Mesangial cell (primary cell): ENCODE results near the gene MSH5. TPM values are rescaled to one million over a fixed set of nuclear protein-coding genes. Genes with fewer than 3 reads are reported as not detected.

Experiments
- total RNA-seq: library from RNA; depleted of rRNA; stranded (reverse); fragments of >200 nt; gene quantifications from 2 replicates; pipeline ENCODE4 v1.2.3, GENCODE V29; 2015

Gene MSH5
- total RNA-seq, 1 donor from 2014 or later: 9.3 TPM

Other genes starting within 250 kb of the MSH5 start
- gene MICB, start 241.9 kb upstream of the MSH5 start, total RNA-seq: 7.5 and 28.2 TPM in 2 replicates
- gene MCCD1, start 211.0 kb upstream of the MSH5 start, total RNA-seq: not detected in 2 replicates
- 416 and 449 TPM in 2 replicates for gene DDX39B, start 198.0 kb upstream of the MSH5 start, total RNA-seq
- 0.63 and 0.98 TPM in 2 replicates for gene ATP6V1G2, start 193.4 kb upstream of the MSH5 start, total RNA-seq
- 15.2 and 45.0 TPM in 2 replicates for gene NFKBIL1, start 192.4 kb upstream of the MSH5 start, total RNA-seq
- gene LTA, start 167.7 kb upstream of the MSH5 start, total RNA-seq: not detected in 2 replicates
- 1.3 and 5.7 TPM in 2 replicates for gene TNF, start 164.4 kb upstream of the MSH5 start, total RNA-seq
- 1.3 and 2.0 TPM in 2 replicates for gene LTB, start 157.6 kb upstream of the MSH5 start, total RNA-seq
- gene LST1, start 153.7 kb upstream of the MSH5 start, total RNA-seq: not detected in 2 replicates
- gene NCR3, start 147.0 kb upstream of the MSH5 start, total RNA-seq: not detected in 2 replicates
- not detected in 2 replicates for gene AIF1, start 124.8 kb upstream of the MSH5 start, total RNA-seq
- gene PRRC2A, start 119.3 kb upstream of the MSH5 start, total RNA-seq: 145 and 181 TPM in 2 replicates
- gene BAG6, start 87.3 kb upstream of the MSH5 start, total RNA-seq: 343 and 397 TPM in 2 replicates
- 2.8 and 5.2 TPM in 2 replicates for gene APOM, start 84.1 kb upstream of the MSH5 start, total RNA-seq
- gene C6orf47, start 79.2 kb upstream of the MSH5 start, total RNA-seq: 13.0 and 16.7 TPM in 2 replicates
- gene GPANK1, start 75.0 kb upstream of the MSH5 start, total RNA-seq: 10.1 and 12.8 TPM in 2 replicates
- gene CSNK2B, start 73.9 kb upstream of the MSH5 start, total RNA-seq: 302 and 333 TPM in 2 replicates
- 1.3 and 2.3 TPM in 2 replicates for gene LY6G5B, start 70.0 kb upstream of the MSH5 start, total RNA-seq
- 0.65 TPM in 1 of 2 replicates, not detected in the other for gene LY6G5C, start 58.9 kb upstream of the MSH5 start, total RNA-seq
- gene ABHD16A, start 36.7 kb upstream of the MSH5 start, total RNA-seq: 31.6 and 46.3 TPM in 2 replicates
- gene LY6G6F, start 33.1 kb upstream of the MSH5 start, total RNA-seq: not detected in 2 replicates
- not detected in 2 replicates for gene LY6G6D, start 24.7 kb upstream of the MSH5 start, total RNA-seq
- not detected in 2 replicates for gene LY6G6C, start 18.3 kb upstream of the MSH5 start, total RNA-seq
- not detected in 2 replicates for gene MPIG6B, start 16.6 kb upstream of the MSH5 start, total RNA-seq
- gene DDAH2, start 10.7 kb upstream of the MSH5 start, total RNA-seq: 38.1 and 92.2 TPM in 2 replicates
- gene CLIC1, start 3.5 kb upstream of the MSH5 start, total RNA-seq: 577 and 1,120 TPM in 2 replicates
- gene SAPCD1, start 22.7 kb downstream of the MSH5 start, total RNA-seq: 1.0 and 5.7 TPM in 2 replicates
- 0.81 and 9.8 TPM in 2 replicates for gene VWA7, start 37.3 kb downstream of the MSH5 start, total RNA-seq
- gene VARS1, start 55.7 kb downstream of the MSH5 start, total RNA-seq: 85.2 and 165 TPM in 2 replicates
- gene LSM2, start 67.0 kb downstream of the MSH5 start, total RNA-seq: 71.0 and 128 TPM in 2 replicates
- 0.16 and 0.76 TPM in 2 replicates for gene HSPA1L, start 75.3 kb downstream of the MSH5 start, total RNA-seq
- gene HSPA1A, start 75.5 kb downstream of the MSH5 start, total RNA-seq: 55.9 and 60.6 TPM in 2 replicates
- 78.6 and 83.3 TPM in 2 replicates for gene HSPA1B, start 87.7 kb downstream of the MSH5 start, total RNA-seq
- 62.1 and 191 TPM in 2 replicates for gene NEU1, start 122.8 kb downstream of the MSH5 start, total RNA-seq
- 1.9 TPM in 1 of 2 replicates, not detected in the other for gene SLC44A4, start 139.0 kb downstream of the MSH5 start, total RNA-seq
- 50.0 and 68.5 TPM in 2 replicates for gene EHMT2, start 157.7 kb downstream of the MSH5 start, total RNA-seq
- 2.4 and 6.2 TPM in 2 replicates for gene ZBTB12, start 162.1 kb downstream of the MSH5 start, total RNA-seq
- 0.49 and 2.5 TPM in 2 replicates for gene C2, start 187.7 kb downstream of the MSH5 start, total RNA-seq
- gene CFB, start 206.1 kb downstream of the MSH5 start, total RNA-seq: 0.33 and 3.7 TPM in 2 replicates
- 108 and 116 TPM in 2 replicates for gene NELFE, start 219.0 kb downstream of the MSH5 start, total RNA-seq
- 42.3 and 43.2 TPM in 2 replicates for gene SKIC2, start 219.2 kb downstream of the MSH5 start, total RNA-seq
- gene DXO, start 232.1 kb downstream of the MSH5 start, total RNA-seq: 21.5 and 27.3 TPM in 2 replicates
- 2.1 and 6.1 TPM in 2 replicates for gene C4A, start 242.1 kb downstream of the MSH5 start, total RNA-seq